AG09309 (cell line): ENCODE measurements around the gene PLEKHG5.
A peak's percentile ranks its signal among the peaks of the same experiment; 100 is the strongest.

ENCODE experiments used
- DNase-seq: peaks from one replicate; pipeline ENCODE4 v3.0.0-alpha.2; 2010; ENCODE audit warnings: low read depth
- H3K4me3 ChIP-seq: 2 replicates; pipeline ENCODE4 v1.5.1; 2011; ENCODE audit warnings: mild to moderate bottlenecking, low read depth, low read length, moderate library complexity; ENCODE audit not compliant: control insufficient read depth
- TF ChIP-seq, protein P1 (sequence below): IDR thresholded peaks from 2 replicates; pipeline ENCODE4 v1.5.1; 2011; ENCODE audit warnings: mild to moderate bottlenecking, low read depth, low read length, inconsistent platforms; ENCODE audit not compliant: insufficient read depth, control insufficient read depth; ENCODE audit errors: missing control alignments

The PLEKHG5 gene, protein sequence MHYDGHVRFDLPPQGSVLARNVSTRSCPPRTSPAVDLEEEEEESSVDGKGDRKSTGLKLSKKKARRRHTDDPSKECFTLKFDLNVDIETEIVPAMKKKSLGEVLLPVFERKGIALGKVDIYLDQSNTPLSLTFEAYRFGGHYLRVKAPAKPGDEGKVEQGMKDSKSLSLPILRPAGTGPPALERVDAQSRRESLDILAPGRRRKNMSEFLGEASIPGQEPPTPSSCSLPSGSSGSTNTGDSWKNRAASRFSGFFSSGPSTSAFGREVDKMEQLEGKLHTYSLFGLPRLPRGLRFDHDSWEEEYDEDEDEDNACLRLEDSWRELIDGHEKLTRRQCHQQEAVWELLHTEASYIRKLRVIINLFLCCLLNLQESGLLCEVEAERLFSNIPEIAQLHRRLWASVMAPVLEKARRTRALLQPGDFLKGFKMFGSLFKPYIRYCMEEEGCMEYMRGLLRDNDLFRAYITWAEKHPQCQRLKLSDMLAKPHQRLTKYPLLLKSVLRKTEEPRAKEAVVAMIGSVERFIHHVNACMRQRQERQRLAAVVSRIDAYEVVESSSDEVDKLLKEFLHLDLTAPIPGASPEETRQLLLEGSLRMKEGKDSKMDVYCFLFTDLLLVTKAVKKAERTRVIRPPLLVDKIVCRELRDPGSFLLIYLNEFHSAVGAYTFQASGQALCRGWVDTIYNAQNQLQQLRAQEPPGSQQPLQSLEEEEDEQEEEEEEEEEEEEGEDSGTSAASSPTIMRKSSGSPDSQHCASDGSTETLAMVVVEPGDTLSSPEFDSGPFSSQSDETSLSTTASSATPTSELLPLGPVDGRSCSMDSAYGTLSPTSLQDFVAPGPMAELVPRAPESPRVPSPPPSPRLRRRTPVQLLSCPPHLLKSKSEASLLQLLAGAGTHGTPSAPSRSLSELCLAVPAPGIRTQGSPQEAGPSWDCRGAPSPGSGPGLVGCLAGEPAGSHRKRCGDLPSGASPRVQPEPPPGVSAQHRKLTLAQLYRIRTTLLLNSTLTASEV

DNA sequence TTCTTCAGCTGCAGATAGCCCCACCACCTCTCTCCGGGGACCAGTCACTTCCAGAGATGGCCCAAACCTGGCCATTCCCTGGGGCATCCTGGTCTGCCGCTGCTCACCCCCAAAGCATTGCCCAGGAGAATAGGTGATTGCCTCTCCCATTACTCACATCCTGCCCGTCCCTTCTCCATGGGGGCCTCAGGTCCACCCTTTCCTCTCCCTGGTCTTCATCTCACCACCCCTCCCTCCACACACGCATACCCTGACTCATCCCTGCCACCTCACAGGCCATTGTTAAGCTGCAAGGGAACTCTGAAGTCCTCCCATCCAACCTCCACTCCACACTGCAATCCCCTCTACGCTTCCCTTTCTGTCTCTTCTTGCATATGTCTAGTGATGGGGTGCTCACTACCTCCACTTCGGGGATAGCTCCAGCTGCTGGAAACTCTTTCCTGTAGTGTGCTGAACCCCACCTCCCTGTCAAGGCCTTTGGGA, at the start of gene PLEKHG5:
Gene PLEKHG5 (minus strand): TSS at position 188 of the 483 bp plus-strand sequence. CDS start 14,096 bp downstream, outside the sequence.
- no peak for DNase-seq
- peak within 1 kb of the TSS; percentile 69 for H3K4me3 ChIP-seq
- TF ChIP-seq, protein P1, sequence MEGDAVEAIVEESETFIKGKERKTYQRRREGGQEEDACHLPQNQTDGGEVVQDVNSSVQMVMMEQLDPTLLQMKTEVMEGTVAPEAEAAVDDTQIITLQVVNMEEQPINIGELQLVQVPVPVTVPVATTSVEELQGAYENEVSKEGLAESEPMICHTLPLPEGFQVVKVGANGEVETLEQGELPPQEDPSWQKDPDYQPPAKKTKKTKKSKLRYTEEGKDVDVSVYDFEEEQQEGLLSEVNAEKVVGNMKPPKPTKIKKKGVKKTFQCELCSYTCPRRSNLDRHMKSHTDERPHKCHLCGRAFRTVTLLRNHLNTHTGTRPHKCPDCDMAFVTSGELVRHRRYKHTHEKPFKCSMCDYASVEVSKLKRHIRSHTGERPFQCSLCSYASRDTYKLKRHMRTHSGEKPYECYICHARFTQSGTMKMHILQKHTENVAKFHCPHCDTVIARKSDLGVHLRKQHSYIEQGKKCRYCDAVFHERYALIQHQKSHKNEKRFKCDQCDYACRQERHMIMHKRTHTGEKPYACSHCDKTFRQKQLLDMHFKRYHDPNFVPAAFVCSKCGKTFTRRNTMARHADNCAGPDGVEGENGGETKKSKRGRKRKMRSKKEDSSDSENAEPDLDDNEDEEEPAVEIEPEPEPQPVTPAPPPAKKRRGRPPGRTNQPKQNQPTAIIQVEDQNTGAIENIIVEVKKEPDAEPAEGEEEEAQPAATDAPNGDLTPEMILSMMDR: no peak

DNA sequence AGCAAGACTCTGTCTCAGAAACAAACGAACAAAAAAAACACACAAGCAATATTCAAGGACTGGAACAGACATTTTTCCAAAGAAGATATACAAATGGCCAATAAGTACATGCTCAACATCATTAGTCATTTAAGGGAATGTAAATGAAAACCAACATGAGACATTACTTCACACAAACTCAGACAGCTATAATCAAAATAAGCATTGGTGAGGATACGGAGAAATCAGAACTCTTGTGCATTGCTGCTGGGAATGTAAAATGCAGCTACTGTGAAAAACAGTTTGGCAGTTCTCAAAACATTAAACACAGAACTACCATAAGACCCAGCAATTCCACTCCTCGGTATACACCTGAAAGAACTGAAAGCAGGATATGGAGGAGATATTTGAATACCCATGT, 47.5 kb upstream of the PLEKHG5 start:
- TF ChIP-seq, protein P1: no peak
- DNase-seq: no peak
- H3K4me3 ChIP-seq: no peak overlapping the region

DNA sequence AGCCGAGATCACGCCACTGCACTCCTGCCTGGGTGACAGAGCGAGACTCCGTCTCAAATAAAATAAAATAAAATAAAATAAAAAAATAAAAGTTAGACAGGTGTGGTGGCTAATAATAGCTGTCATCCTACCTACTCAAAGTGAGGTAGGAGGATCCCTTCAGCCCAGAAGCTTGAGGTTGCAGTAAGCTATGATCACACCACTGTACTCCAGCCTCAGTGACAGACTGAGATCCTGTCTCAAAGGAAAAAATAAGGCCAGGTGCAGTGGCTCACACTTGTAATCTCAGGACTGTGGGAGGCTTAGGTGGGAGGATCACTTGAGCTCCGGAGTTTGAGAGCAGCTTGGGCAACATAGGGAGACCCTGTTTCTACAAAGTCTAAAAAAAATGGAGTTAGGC, 44.8 kb upstream of the PLEKHG5 start:
- TF ChIP-seq, protein P1: no peak
- no peak overlapping the region for H3K4me3 ChIP-seq
- no peak for DNase-seq

DNA sequence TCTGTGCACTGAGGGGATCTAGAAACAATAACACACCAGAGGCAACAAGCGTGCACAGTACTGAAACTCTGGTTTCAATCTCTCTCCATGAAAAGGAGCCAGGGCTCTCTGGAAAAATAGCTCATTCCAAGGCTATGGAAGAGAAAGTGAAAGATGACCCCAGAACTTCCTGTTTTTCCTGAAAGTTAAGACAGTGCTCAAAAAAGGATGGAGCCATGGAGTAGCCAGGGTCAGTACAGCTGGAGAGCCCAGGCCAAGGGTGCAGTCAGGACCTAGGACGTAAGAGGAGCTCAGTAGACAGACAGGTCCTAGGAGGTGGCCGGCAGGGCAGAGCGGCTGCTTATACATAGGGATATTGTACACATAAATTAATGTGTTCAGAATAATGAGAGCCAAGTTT, 43.7 kb upstream of the PLEKHG5 start:
- no peak for DNase-seq
- no peak overlapping the region for H3K4me3 ChIP-seq
- TF ChIP-seq, protein P1: no peak

DNA sequence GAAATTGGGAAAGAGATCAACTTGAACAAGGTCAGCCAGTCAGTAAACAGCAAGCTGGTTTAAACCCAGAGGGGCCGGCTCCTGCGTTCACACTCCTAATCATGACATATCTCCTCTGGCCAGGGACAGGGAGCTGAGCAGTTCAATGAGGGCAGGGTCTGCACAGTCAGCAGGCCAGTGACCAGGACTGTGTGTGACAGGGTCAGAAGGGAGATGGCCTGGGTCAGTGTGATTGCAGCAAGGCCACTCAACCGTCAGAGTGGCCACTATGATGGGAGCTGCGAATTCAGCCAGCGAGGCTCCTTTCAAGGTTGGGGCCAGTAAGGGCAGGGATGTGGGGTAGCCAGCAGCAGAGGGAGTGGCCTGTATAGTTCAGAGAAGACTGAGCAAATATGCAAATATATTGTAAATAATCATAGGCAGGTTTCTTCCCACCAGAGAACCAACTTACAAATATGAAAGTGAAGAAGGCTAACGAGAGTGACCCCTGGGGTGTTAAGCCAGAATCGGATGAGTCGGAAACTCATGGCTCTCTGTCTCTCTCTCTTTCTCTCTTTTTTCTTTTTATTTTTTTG, 42.9 kb upstream of the PLEKHG5 start:
- no peak overlapping the region for H3K4me3 ChIP-seq
- DNase-seq: no peak
- TF ChIP-seq, protein P1: no peak

DNA sequence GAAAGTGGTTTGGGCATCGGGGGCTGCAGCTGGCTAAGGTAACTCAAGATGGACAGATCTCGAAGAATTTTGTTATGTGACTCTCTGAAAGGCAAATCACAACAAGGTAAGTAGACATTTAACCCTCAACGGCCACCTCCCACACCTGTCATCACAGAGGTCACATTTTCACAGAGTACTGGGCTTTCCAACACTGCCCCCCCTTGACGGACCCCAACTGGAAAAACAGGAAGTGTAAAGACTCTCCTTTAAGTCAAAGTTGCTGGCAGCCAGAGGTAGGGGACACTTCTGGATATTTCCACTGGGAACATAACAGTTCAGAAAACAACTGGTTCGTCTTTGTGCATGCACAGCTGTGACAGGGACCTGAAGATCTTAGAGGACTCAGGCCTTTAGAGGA, 40.5 kb upstream of the PLEKHG5 start:
- H3K4me3 ChIP-seq: no peak overlapping the region
- DNase-seq: no peak
- TF ChIP-seq, protein P1: no peak
